Measurements from ENCODE around the gene CRISP1. TPM values are rescaled to one million over a fixed set of nuclear protein-coding genes. Genes with fewer than 3 reads are reported as not detected.
A peak's percentile ranks its signal among the peaks of the same experiment; 100 is the strongest.
"Not testable (repeated sequence)": the region's sequence is repeated elsewhere in the genome, so short reads cannot be mapped to it uniquely, and the experiment has no call there.

The CRISP1 gene, protein sequence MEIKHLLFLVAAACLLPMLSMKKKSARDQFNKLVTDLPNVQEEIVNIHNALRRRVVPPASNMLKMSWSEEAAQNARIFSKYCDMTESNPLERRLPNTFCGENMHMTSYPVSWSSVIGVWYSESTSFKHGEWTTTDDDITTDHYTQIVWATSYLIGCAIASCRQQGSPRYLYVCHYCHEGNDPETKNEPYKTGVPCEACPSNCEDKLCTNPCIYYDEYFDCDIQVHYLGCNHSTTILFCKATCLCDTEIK
- polyA plus RNA-seq (2012; ENCODE audit: insufficient read depth, insufficient read length), result not detected

- H3K4me3 ChIP-seq (ENCODE audit: low read length), result no peak within 1 kb of the TSS
- no peak for DNase-seq (ENCODE audit: low read depth, low spot score)
These were observed at the start of gene CRISP1 for GRCh38 chr6:49866485-49866943. Gene CRISP1, minus strand, starts transcription at chr6:49866535. Its CDS starts 9,135 bp downstream, at chr6:49857400.

GRCh38 chr6:49915035-49915434 is 48.7 kb upstream of the CRISP1 start:
- no peak for DNase-seq (ENCODE audit: low read depth, low spot score)
- H3K4me3 ChIP-seq (ENCODE audit: low read length), result no peak overlapping the region

DNA sequence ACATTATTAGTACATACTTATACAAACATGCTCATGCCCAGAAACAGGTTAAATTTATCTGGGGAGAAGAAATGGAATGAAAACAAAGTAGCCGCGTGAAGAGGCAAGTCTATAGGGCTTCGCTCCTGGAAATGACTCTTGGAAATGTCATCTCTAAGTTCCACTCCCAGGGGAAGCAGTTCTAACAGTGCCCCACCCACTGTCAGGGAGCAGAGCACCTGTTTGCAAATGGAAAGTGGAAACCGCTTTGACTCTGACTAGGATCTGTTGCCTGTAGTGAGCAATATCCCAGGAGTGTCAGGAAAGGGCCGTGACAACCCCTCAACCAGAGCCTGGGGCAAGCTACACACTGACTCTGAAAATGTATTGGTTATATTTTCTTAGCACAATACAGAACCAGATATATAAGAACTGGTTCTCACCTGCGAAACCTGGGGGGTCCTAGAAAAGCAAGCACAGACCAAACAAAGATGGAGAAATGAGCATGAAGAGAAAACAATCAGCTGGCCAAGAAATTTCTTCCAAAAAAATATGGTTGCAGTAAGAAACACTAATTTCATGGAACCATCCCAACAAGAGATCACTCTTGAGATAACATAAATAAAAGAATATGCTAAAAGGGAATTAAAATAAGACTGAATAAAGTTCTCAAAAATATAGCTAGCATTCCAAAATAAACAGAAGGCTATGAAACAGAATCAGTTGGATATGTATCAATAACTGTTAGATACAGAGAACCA is 47.5 kb upstream of the CRISP1 start:
- DNase-seq (ENCODE audit: low read depth, low spot score), result no peak
- H3K4me3 ChIP-seq (ENCODE audit: low read length), result no peak overlapping the region

DNA sequence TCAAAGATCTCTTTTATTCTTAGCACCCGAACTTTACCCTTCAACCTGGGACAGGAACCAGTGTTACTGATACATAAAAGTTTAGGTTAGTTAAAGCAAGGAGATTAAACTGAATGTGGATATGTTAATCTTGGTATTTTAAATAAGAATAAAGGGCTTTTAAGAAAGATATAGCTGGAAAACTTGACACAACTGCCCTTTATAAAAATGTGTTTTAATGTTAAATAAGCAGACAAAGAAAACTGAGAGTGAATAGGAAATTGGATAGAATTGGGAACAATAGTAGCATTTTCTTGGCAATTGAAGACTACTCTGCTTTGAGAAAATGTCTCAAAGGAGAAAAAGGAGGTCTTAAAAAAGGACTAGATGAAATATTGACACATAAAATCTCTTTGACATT is 45.9 kb upstream of the CRISP1 start:
- no peak overlapping the region for H3K4me3 ChIP-seq (ENCODE audit: low read length)

GRCh38 chr6:49911252-49911651 is 44.9 kb upstream of the CRISP1 start:
- H3K4me3 ChIP-seq (ENCODE audit: low read length), result no peak overlapping the region
- DNase-seq (ENCODE audit: low read depth, low spot score), result no peak

More for the DNA sequence above, 45.9 kb upstream of the CRISP1 start:
- no peak for DNase-seq (ENCODE audit: low read depth, low spot score)

- no peak for DNase-seq (ENCODE audit: low read depth, low spot score)
- no peak overlapping the region for H3K4me3 ChIP-seq (ENCODE audit: low read length)
These were observed 43.2 kb upstream of the CRISP1 start for GRCh38 chr6:49909563-49909962.

- no peak overlapping the region for H3K4me3 ChIP-seq (ENCODE audit: low read length)
- DNase-seq (ENCODE audit: low read depth, low spot score), result no peak
These were observed 40.2 kb upstream of the CRISP1 start for GRCh38 chr6:49906526-49906925.

DNA sequence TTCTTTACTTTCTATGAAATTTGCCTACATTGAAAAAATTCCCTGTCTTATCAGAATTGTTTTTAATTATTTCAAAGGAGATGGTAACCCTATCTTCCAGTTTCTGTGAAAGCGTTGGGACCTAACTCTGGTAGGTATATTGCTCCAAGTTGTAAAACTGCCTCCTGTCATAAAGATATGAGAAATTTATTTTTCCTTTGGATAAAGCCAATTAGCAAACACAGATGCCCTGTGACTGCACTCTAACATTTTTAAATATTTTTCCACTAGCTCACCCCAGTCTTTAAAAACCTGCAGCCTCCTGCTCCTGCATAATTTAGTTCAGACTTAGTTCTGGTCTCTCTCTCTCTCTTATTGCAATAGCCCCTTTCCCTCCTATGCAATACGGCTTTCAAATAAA is 39.0 kb upstream of the CRISP1 start:
- H3K4me3 ChIP-seq (ENCODE audit: low read length), result no peak overlapping the region
- no peak for DNase-seq (ENCODE audit: low read depth, low spot score)

GRCh38 chr6:49902856-49903255 is 36.5 kb upstream of the CRISP1 start:
- H3K4me3 ChIP-seq (ENCODE audit: low read length), result no peak overlapping the region
- no peak for DNase-seq (ENCODE audit: low read depth, low spot score)

DNA sequence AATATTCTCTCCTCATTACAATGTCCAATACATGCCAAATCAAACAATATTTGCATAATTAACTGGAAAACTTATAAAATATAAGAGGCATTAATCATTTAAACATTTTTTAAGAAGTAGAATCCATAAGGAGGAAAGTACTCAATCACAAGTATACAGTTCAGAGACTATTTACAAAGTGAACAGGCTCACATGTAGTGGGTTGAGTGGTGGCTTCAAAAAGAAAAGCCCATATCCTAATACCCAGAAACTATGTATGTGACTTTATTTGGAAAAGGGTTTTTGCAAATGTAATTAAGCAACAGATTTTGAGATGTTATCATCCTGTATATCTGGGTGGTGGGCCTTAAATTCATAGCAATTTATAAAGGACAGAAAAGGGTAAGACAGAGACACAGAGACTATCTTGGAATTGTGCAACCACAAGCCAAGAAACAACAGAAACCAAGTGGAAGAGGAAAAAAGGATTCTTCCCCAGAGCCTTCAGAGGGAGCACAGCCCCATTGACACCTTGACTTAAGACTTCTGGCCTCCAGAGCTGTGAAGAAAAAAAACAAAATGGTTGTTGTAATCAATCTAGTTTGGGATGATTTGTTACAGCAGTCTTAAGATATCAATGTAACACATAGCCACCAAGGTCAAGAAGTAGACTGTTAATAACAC is 32.7 kb upstream of the CRISP1 start:
- H3K4me3 ChIP-seq (ENCODE audit: low read length), result no peak overlapping the region
- DNase-seq (ENCODE audit: low read depth, low spot score), result no peak

- not testable (repeated sequence) for DNase-seq (ENCODE audit: low read depth, low spot score); H3K4me3 ChIP-seq (ENCODE audit: low read length)
These were observed 29.2 kb upstream of the CRISP1 start for GRCh38 chr6:49895553-49895952.

DNA sequence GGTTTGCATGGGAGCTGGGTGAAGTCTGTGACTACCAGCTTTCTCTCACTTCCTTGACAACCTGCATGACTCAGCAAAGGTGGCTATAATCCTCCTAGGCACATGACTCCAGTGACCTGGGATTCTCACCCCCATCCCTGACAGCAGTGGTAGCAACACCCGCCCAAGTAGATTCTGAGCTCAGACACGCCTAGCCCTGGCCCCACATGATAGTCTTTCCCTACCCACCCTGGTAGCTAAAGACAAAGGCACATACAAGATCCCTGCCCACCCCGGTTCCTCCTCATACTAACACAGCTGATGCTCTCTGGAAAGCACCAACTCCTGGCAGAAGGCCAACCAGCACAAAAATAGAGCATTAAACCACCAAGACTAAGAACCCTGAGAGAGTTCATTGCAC is 25.9 kb upstream of the CRISP1 start:
- DNase-seq (ENCODE audit: low read depth, low spot score), result no peak
- H3K4me3 ChIP-seq (ENCODE audit: low read length), result peak overlapping the region; percentile 7; the same call in 1 of the 2 replicates

GRCh38 chr6:49890988-49891387 is 24.7 kb upstream of the CRISP1 start:
- H3K4me3 ChIP-seq (ENCODE audit: low read length), result no peak overlapping the region

DNA sequence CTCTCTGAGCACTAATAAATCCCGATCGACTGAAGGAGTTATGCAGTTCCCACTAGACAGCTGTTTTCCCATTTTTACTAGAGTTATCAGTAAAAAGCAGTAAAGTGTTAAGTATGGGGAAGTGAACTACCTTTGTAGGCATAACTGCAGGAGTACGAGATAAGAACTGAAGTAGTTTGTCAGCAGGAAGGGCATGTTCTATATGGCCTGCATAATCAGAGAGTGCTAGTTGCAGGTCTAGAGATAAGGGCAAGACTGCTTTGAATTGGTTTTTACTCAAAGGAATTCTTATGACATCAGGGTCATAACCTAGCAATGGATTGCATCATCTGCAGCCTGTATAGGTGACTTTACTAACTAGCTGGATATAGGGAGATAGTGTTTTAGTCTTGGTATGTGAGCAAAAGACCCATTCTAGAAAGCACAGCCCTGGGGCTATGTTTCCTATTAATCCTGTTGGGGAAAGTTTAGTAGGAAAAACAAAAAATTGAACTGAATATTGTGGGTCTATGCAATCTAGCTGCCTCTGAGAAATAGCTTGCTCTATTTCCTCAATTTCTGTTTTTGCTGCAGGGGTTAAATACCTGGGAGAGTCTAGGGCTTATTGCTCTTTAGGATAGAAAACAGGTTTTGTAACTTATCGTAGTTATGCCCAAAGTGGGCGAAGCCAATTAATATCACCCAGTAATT is 22.6 kb upstream of the CRISP1 start:
- no peak overlapping the region for H3K4me3 ChIP-seq (ENCODE audit: low read length)
- DNase-seq (ENCODE audit: low read depth, low spot score), result peak; percentile 12

More at GRCh38 chr6:49890988-49891387, 24.7 kb upstream of the CRISP1 start:
- DNase-seq (ENCODE audit: low read depth, low spot score), result peak; percentile 83

- H3K4me3 ChIP-seq (ENCODE audit: low read length), result no peak overlapping the region
- no peak for DNase-seq (ENCODE audit: low read depth, low spot score)
These were observed 2.7 kb upstream of the CRISP1 start for GRCh38 chr6:49868951-49869529.

GRCh38 chr6:49856282-49856681 is 10.1 kb downstream of the CRISP1 start:
- DNase-seq (ENCODE audit: low read depth, low spot score), result no peak
- H3K4me3 ChIP-seq (ENCODE audit: low read length), result no peak overlapping the region

- no peak overlapping the region for H3K4me3 ChIP-seq (ENCODE audit: low read length)
- DNase-seq (ENCODE audit: low read depth, low spot score), result no peak
These were observed 11.1 kb downstream of the CRISP1 start for GRCh38 chr6:49855221-49855620.

DNA sequence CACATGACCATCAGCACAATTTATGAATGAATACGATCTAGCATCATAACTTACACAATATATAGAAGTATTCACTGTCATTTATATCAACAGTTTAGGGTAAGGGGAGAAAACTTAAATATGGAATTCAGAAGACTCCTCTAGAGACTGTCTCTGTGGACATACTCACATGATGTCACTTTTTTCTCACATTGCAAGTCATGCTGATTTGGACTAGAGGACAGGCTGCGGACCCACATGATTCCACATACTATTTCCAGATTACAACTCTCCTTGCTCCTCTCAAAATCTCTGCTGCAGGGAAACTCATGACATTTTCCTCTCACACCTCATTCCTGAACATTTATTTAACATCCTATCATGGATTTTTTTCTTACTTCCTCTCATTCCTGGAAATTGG is 13.4 kb downstream of the CRISP1 start:
- H3K4me3 ChIP-seq (ENCODE audit: low read length), result no peak overlapping the region
- no peak for DNase-seq (ENCODE audit: low read depth, low spot score)

Data from Jurkat, Clone E6-1 (cell line).